ENCODE results near the gene MAL.

DNA sequence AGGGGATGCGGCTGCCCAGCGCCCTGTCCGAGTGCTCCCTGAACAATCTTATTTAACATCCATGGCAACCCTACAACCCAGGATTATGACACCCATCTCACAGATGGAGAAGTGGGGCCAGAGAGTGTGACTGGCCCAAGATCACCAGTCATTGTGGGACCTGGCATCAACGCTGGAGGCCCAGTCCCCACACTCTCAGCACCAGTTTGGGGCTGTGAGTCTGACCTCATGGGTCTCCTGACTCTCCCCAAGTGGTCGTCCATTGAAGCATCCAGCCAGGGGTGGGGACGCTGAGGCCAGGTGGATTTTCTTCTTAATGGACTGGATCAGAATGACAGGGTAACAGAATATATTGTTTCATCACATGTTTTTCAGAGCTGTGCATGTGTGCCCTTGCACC lies 24.5 kb downstream of the MAL start:
- TF ChIP-seq, protein P1, sequence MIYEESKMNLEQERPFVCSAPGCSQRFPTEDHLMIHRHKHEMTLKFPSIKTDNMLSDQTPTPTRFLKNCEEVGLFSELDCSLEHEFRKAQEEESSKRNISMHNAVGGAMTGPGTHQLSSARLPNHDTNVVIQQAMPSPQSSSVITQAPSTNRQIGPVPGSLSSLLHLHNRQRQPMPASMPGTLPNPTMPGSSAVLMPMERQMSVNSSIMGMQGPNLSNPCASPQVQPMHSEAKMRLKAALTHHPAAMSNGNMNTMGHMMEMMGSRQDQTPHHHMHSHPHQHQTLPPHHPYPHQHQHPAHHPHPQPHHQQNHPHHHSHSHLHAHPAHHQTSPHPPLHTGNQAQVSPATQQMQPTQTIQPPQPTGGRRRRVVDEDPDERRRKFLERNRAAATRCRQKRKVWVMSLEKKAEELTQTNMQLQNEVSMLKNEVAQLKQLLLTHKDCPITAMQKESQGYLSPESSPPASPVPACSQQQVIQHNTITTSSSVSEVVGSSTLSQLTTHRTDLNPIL (CRISPR knock-in tag; IDR thresholded peaks at IDR 0.05; ENCODE audit: low read depth) = no peak
- TF ChIP-seq RARB (CRISPR knock-in tag; IDR thresholded peaks at IDR 0.05) = no peak
- TF ChIP-seq TCF4 (CRISPR knock-in tag; IDR thresholded peaks at IDR 0.05; ENCODE audit: borderline replicate concordance) = no peak
- TF ChIP-seq GLIS3 (CRISPR knock-in tag; IDR thresholded peaks at IDR 0.05) = no peak
- TF ChIP-seq SNAI2 (CRISPR knock-in tag; IDR thresholded peaks at IDR 0.05) = no peak
- TF ChIP-seq ARNTL (CRISPR knock-in tag; IDR thresholded peaks at IDR 0.05; ENCODE audit: borderline replicate concordance, low read depth) = no peak
- TF ChIP-seq, protein P2, sequence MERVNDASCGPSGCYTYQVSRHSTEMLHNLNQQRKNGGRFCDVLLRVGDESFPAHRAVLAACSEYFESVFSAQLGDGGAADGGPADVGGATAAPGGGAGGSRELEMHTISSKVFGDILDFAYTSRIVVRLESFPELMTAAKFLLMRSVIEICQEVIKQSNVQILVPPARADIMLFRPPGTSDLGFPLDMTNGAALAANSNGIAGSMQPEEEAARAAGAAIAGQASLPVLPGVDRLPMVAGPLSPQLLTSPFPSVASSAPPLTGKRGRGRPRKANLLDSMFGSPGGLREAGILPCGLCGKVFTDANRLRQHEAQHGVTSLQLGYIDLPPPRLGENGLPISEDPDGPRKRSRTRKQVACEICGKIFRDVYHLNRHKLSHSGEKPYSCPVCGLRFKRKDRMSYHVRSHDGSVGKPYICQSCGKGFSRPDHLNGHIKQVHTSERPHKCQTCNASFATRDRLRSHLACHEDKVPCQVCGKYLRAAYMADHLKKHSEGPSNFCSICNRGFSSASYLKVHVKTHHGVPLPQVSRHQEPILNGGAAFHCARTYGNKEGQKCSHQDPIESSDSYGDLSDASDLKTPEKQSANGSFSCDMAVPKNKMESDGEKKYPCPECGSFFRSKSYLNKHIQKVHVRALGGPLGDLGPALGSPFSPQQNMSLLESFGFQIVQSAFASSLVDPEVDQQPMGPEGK (CRISPR knock-in tag; IDR thresholded peaks at IDR 0.05; ENCODE audit: borderline replicate concordance) = no peak
- no peak for TF ChIP-seq ZFP3 (CRISPR knock-in tag; IDR thresholded peaks at IDR 0.05)
- TF ChIP-seq ISL1 (CRISPR knock-in tag; IDR thresholded peaks at IDR 0.05) = no peak
- no peak for TF ChIP-seq TOX (CRISPR knock-in tag; IDR thresholded peaks at IDR 0.05; ENCODE audit: borderline replicate concordance)
- no peak for TF ChIP-seq ZC3H10 (CRISPR knock-in tag; IDR thresholded peaks at IDR 0.05)
- TF ChIP-seq ZNF70 (CRISPR knock-in tag; IDR thresholded peaks at IDR 0.05) = no peak
